ENCODE measurements around the gene ZNF555.

Gene ZNF555

DNA sequence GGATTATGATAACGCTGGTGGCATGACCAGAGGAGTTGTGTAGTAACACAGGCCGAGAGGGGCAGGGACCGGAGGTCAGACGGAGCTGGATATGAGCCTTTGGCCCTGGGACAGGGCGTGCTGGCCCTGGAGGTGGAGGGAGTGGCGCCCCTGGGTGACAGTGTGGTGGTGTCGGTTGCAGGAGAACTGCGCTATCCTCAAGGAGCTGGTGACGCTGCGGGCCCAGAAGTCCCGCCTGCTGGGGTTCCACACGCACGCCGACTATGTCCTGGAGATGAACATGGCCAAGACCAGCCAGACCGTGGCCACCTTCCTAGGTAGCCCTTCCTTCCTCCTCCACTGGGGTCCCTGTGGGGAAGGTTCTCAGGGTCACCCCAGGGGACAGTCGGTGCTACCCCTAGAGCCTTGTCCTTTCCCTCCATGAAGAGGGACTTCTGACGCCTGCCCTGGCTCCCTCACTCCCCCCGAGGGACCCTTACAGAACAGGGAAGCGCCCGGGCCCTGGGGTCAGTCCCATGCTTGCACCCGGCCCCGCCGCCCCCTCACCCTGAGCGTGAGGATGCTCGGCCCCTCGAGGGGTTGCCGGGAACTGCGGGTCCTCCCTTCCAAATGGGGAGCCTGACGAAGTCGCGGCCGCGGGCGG, 34.4 kb upstream of the ZNF555 start:
- Histone ChIP-seq H2AFZ (no peak overlapping the region), H3K27me3 (ENCODE audit: control insufficient read depth, insufficient read depth, low read length) (no peaks in the 10 kb centered on the region), H3K9ac (no peak overlapping the region), H3K9me3 (ENCODE audit: control insufficient read depth, low read length) (no peaks in the 10 kb centered on the region), H3K4me1 (no peaks in the 10 kb centered on the region), H3K4me2 (ENCODE audit: low read length) (no peak overlapping the region), H3K79me2 (no peaks in the 10 kb centered on the region), H3K27ac (no peak overlapping the region), H3K4me3 (ENCODE audit: low read depth, low read length) (no peak overlapping the region), H3K36me3 (ENCODE audit: control insufficient read depth, insufficient read depth, low read length) (no peaks in the 10 kb centered on the region)
- TF ChIP-seq, protein P1, sequence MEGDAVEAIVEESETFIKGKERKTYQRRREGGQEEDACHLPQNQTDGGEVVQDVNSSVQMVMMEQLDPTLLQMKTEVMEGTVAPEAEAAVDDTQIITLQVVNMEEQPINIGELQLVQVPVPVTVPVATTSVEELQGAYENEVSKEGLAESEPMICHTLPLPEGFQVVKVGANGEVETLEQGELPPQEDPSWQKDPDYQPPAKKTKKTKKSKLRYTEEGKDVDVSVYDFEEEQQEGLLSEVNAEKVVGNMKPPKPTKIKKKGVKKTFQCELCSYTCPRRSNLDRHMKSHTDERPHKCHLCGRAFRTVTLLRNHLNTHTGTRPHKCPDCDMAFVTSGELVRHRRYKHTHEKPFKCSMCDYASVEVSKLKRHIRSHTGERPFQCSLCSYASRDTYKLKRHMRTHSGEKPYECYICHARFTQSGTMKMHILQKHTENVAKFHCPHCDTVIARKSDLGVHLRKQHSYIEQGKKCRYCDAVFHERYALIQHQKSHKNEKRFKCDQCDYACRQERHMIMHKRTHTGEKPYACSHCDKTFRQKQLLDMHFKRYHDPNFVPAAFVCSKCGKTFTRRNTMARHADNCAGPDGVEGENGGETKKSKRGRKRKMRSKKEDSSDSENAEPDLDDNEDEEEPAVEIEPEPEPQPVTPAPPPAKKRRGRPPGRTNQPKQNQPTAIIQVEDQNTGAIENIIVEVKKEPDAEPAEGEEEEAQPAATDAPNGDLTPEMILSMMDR (IDR thresholded peaks at IDR 0.05): no peak

DNA sequence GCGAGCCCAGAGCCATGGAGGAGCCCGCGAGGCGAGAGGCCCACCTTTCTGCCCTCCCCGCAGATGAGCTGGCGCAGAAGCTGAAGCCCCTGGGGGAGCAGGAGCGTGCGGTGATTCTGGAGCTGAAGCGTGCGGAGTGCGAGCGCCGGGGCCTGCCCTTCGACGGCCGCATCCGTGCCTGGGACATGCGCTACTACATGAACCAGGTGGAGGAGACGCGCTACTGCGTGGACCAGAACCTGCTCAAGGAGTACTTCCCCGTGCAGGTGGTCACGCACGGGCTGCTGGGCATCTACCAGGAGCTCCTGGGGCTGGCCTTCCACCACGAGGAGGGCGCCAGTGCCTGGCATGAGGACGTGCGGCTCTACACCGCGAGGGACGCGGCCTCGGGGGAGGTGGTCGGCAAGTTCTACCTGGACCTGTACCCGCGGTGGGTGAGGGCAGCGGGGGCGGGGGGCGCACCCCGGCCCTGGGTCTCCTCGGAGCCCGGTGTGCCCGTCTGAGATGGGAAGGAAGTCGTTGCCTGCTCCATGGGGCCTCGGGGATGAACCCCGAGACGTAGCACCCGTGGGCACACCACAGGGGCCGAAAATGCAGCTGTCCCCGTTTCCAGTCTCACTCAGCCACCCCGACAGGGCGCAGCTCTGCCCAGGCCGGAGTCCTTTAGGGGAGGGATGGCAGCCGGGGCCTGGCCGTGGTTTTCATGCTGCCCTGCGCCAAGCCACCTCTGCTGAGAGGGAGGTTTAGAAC, 33.7 kb upstream of the ZNF555 start:
- Histone ChIP-seq H3K27ac (no peak overlapping the region), H3K9me3 (ENCODE audit: control insufficient read depth, low read length) (no peaks in the 10 kb centered on the region), H3K36me3 (ENCODE audit: control insufficient read depth, insufficient read depth, low read length) (no peaks in the 10 kb centered on the region), H2AFZ (no peak overlapping the region), H3K27me3 (ENCODE audit: control insufficient read depth, insufficient read depth, low read length) (no peaks in the 10 kb centered on the region), H3K79me2 (no peaks in the 10 kb centered on the region), H3K4me3 (ENCODE audit: low read depth, low read length) (no peak overlapping the region), H3K4me2 (ENCODE audit: low read length) (no peak overlapping the region), H3K4me1 (no peaks in the 10 kb centered on the region), H3K9ac (no peak overlapping the region)
- TF ChIP-seq, protein P1 (IDR thresholded peaks at IDR 0.05): no peak

DNA sequence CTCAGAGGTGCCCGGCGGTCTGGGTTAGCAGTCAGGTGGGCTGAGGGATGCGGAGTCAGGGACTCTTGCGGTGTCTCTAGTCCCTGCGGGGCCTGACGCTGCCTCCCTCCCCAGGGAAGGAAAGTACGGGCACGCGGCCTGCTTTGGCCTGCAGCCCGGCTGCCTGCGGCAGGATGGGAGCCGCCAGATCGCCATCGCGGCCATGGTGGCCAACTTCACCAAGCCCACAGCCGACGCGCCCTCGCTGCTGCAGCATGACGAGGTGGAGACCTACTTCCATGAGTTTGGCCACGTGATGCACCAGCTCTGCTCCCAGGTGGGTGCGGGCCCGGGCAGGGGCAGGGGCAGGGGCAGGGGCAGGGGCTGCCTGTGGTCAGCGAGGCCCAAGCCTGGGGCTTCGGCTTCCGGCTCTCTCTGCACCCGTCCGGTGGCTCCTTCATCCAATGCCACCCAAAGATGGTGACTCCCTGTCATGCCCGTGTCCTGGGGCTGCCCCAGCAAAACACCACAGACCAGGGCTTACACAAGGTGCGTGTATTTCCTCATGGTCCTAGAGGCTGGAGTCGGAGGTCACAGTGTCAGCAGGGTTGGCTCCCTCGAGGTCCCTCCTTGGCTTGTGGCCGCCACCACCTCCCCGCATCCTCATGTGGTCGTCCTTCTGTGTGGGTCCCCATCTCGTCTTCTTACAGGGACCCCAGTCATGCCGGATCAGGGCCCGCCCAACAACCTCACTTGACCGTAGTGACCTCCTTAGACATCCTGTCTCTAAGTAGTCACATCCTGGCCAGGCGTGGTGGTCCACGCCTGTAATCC, 32.9 kb upstream of the ZNF555 start:
- Histone ChIP-seq H3K9me3 (ENCODE audit: control insufficient read depth, low read length) (no peaks in the 10 kb centered on the region), H3K36me3 (ENCODE audit: control insufficient read depth, insufficient read depth, low read length) (no peaks in the 10 kb centered on the region), H3K4me2 (ENCODE audit: low read length) (no peak overlapping the region), H3K27me3 (ENCODE audit: control insufficient read depth, insufficient read depth, low read length) (no peaks in the 10 kb centered on the region), H2AFZ (no peak overlapping the region), H3K27ac (no peak overlapping the region), H3K4me1 (no peaks in the 10 kb centered on the region), H3K4me3 (ENCODE audit: low read depth, low read length) (no peak overlapping the region), H3K79me2 (no peaks in the 10 kb centered on the region), H3K9ac (no peak overlapping the region)
- TF ChIP-seq, protein P1 (IDR thresholded peaks at IDR 0.05): no peak

DNA sequence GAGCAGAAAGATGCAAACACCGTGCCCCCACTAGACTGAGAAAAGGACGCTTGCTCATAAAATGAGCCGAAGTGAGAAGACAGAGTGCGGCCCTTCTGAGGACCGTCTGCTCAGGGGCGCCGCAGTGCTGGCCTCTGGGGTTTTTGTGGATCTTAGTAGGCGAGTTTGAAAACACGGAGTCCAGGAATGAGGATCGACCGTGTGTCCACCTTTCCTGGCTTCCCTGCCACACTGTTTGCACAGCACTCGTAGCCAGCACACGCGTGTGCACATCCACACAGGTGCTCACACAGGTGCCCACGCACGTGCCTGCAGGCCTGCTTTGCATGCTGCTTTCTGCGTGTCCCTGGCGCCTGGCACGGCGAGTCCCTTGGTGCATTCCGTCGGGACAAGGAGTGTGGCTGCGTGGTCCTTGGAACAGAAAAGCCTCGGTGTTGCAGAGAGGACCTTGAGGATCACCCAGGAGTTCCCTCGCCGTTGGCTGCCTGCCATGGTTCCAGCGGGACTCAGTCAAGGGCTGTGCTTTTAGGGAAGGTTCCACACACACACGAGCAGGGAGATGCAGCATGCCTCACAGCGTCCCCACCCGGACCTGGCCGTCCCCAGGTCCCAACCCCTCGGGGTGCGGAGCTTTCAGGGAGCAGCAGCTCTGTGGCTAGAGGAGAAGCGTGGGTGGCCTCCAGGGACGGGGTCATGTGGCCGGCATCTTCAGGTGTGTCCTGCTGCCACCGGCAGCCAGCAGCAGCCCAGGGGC, 31.7 kb upstream of the ZNF555 start:
- H3K4me1 ChIP-seq: no peaks in the 10 kb centered on the region
- H3K9ac ChIP-seq: no peak overlapping the region
- H3K4me2 ChIP-seq (ENCODE audit: low read length): no peak overlapping the region
- no peaks in the 10 kb centered on the region for H3K79me2 ChIP-seq
- no peaks in the 10 kb centered on the region for H3K27me3 ChIP-seq (ENCODE audit: control insufficient read depth, insufficient read depth, low read length)
- no peaks in the 10 kb centered on the region for H3K36me3 ChIP-seq (ENCODE audit: control insufficient read depth, insufficient read depth, low read length)
- H3K4me3 ChIP-seq (ENCODE audit: low read depth, low read length): no peak overlapping the region
- no peak overlapping the region for H2AFZ ChIP-seq
- no peak overlapping the region for H3K27ac ChIP-seq
- TF ChIP-seq, protein P1 (IDR thresholded peaks at IDR 0.05): no peak
- H3K9me3 ChIP-seq (ENCODE audit: control insufficient read depth, low read length): no peaks in the 10 kb centered on the region

Data from parathyroid adenoma (tissue), 2 donors.